ENCODE measurements around the gene NFX1.

DNA sequence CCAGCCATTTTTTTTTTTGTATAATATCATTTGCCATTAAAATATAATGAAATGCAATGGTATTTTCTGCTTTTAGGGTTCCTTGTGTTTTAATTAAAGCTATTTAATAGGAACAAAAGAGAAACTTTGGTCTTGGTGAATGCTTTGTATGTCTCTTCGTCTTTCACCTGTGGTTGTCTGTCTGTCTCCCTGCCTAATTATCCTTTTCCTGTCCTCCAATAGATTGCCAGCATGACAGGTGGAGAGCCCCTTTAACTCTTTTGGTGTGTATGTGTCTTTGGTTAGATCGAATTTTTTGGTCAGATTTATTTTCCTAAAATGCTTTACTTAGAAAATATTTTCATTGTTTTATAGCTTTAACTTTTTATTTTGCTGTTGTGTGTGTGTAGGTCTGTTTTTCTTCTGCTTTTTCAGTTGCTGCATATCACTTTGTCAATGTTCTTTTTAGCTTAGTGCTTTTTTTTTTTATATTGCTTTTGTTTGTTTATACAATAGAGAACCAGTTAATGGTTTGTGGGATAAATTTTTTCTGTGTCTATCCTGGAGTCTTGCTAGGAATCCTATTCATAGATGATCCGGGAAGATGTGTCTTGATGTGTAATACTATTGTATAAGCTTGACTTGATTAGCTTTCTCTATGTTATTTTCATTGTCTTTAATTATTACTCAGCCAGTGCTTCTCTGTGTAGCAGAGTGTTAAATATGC, 16.9 kb upstream of the NFX1 start:
- TF ChIP-seq EZH2 (IDR thresholded peaks at IDR 0.05; ENCODE audit: low read length, unreplicated experiment): no peak
- TF ChIP-seq CTCF (conservative IDR thresholded peaks at IDR 0.05; ENCODE audit: low read depth, low read length): no peak
- TF ChIP-seq EZH2phosphoT487 (IDR thresholded peaks at IDR 0.05; ENCODE audit: borderline replicate concordance, low read length): no peak
